IMR-90 (cell line): Measurements from ENCODE around the gene PRELID3B.

Experiments
- CHD1 ChIP-seq: IDR thresholded peaks from 2 replicates; pipeline ENCODE4 v1.6.1; 2012; ENCODE audit warnings: low read depth, low read length, improper control_type of control experiment
- ELK1 ChIP-seq: fragments of 150-350 bp; IDR thresholded peaks from 2 replicates; pipeline ENCODE4 v1.6.1; 2016; ENCODE audit warnings: low read depth, mild to moderate bottlenecking, low read length, moderate library complexity, borderline replicate concordance
- FOS ChIP-seq: fragments of 150-350 bp; IDR thresholded peaks from 2 replicates; pipeline ENCODE4 v1.6.1; 2016; ENCODE audit warnings: low read depth, low read length
- MAFK ChIP-seq: IDR thresholded peaks from 2 replicates; pipeline ENCODE4 v1.6.1; 2012; ENCODE audit warnings: low read depth, low read length, improper control_type of control experiment
- NFE2L2 ChIP-seq: fragments of 150-350 bp; IDR thresholded peaks from 2 replicates; pipeline ENCODE4 v1.6.1; 2016; ENCODE audit warnings: low read depth, mild to moderate bottlenecking, low read length
- POLR2A ChIP-seq: IDR thresholded peaks from 2 replicates; pipeline ENCODE4 v1.6.1; 2012; ENCODE audit warnings: mild to moderate bottlenecking, low read depth, low read length
- RAD21 ChIP-seq: IDR thresholded peaks from 2 replicates; pipeline ENCODE4 v1.6.1; 2012; ENCODE audit warnings: low read length, improper control_type of control experiment
- RFX5 ChIP-seq: IDR thresholded peaks from 2 replicates; pipeline ENCODE4 v1.8.0; 2012; ENCODE audit warnings: low read depth, mild to moderate bottlenecking, low read length, moderate library complexity
- SMC3 ChIP-seq: fragments of 150-350 bp; IDR thresholded peaks from 2 replicates; pipeline ENCODE4 v1.6.1; 2016; ENCODE audit warnings: low read depth, mild to moderate bottlenecking, antibody characterized with exemption, low read length, moderate library complexity
- TF ChIP-seq, protein P1 (sequence below): conservative IDR thresholded peaks from 2 replicates; pipeline ENCODE4 v1.5.1; 2012; ENCODE audit warnings: mild to moderate bottlenecking, low read depth, low read length, improper control_type of control experiment

DNA sequence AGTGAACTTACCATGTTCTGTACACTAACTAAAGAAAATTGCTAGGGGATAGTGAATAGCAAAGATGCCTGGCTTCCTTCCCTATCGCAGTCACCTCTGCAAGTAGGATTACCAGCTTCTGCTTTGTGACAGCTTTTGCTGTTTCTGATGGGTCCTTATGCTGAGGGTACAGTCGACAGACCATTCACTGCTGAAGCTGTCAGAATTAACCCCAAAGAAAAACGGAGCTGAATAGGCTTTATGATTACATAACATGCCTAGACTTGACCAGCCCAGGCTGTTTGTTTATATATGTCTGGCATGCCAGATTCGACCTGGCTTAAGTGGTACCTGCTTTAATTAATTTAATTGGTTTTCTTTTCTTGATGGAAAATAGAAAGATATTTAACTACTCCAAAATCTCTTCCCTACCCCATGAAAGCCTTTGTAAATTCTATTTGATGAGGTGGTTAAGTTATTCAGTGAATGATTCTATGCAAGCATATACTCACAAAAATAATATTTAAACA lies 21.7 kb upstream of the PRELID3B start:
- TF ChIP-seq, protein P1, sequence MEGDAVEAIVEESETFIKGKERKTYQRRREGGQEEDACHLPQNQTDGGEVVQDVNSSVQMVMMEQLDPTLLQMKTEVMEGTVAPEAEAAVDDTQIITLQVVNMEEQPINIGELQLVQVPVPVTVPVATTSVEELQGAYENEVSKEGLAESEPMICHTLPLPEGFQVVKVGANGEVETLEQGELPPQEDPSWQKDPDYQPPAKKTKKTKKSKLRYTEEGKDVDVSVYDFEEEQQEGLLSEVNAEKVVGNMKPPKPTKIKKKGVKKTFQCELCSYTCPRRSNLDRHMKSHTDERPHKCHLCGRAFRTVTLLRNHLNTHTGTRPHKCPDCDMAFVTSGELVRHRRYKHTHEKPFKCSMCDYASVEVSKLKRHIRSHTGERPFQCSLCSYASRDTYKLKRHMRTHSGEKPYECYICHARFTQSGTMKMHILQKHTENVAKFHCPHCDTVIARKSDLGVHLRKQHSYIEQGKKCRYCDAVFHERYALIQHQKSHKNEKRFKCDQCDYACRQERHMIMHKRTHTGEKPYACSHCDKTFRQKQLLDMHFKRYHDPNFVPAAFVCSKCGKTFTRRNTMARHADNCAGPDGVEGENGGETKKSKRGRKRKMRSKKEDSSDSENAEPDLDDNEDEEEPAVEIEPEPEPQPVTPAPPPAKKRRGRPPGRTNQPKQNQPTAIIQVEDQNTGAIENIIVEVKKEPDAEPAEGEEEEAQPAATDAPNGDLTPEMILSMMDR: no peak
- TF ChIP-seq POLR2A (no peak), FOS (no peak), CHD1 (no peak), RFX5 (no peak), RAD21 (no peak), ELK1 (no peak), NFE2L2 (no peak), SMC3 (no peak), MAFK (no peak)
